SIG-M5 treated with dmso at 0.1 percent for 504 hours (cell line): ENCODE data around the gene FRMPD3.

Experiments
- DNase-seq: peaks from one replicate; lab custom pipeline; 2025; ENCODE audit not compliant: unreplicated experiment; lab: John Stamatoyannopoulos, UW

The FRMPD3 gene

DNA sequence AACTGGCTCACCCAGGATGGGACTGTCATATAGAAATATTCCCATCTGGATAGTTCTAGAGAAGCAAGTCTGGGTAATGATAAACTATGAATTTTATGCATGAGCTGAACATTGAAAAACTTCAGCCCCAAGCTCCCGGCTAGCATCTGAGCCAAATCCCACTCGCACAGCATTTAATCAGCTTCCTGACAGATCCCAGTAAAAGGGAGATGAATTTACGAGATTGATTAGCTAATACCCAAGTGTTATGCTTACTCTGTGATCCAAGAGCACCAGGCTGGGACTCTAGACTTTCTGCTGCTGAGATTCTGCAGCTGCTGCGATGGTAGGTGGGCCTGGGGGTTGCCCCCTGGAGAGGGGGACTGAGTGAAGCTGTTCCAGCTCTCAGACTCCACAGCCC, 28.0 kb downstream of the FRMPD3 start:
- DNase-seq = no peak

DNA sequence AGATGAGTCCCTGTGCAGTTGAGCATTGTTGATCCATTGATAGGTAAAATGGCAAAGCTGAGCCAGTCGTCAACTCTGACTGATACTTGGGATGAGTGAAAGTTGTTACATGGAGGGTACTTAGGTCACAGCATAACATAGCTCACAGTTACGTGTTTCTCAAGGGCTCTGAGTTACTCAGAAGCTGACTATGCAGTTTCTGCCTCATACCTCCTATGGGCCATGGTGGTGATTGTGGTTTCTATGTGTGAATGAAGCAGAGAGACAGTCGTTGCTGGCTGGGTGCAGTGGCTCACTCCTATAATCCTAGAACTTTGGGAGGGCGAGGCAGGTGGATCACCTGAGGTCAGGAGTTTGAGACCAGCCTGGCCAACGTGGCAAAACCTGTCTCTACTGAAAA, 30.8 kb downstream of the FRMPD3 start:
- DNase-seq = no peak

DNA sequence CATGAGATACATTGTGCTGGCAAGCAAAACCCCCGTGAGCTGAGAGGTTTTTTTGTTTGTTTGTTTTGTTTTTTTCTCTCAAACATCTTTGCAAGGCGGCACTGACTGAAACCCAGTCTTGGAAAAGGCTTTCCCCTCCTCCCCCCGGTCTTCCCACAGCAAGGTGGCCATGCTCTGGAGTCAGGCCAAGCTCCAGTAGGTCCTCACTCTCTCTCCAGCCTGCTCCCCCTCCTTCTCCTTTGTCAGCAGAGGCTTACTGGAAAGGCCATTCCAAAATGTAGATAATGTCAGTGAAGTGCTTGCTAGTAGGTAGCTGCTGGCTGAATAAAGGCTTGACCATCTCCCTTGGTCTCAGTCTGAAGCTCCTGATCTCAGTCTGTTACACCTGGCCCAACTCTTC, 32.6 kb downstream of the FRMPD3 start:
- DNase-seq = no peak

DNA sequence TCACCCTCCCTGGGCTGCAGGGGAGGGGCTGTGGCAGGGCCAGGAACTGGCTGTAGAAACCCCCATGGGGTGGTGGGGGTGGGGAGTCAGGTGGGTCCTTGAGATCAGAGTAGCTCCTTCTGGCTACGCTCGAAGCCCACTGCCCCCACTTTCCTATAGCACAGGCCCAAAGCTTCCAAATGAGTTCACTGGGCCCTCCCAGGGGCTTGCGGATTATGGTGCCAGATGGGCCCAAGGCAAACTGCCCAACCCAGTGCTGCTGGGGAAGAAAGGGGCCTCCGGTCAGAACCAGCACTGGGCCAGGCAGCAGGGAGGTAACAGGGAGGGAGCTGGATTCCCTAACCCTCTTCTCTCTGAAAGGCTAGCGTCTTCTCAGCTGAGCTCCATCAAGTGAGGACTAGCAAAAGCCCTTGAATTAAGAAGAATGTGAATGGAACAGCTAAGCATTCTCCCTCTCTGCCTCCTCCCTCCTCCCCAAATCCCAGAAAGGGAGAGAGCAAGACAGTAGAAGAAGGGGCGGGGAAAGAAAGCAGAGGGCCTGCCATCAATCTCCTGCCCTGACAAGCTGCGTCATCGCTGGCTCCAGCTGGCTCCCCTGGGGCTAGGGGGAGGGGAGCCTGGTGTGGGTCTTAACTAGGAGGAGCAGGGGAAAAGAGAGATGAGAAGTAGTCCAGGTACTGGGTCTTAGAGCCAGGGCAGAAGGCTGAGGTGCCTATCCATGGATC, 34.7 kb downstream of the FRMPD3 start:
- DNase-seq = no peak

DNA sequence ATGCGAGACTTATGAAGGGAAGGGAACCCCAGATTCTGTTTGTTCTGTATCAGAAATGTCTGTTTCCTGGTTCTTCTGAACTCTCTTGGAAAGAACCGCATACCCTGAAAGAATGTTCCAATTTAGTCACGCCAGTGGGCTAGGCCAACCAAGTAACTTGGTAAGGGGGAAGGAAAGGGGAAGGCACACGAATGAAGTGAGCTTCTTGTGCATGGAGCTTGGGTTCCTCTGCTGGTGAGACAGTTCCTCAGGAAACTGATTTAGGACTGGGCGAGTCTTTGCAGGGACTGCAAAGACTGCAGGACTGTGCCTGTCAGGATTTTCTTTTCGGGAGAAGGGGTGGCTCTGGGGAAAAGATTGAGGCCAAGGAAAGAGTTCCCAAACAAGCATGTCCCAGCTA, 35.6 kb downstream of the FRMPD3 start:
- DNase-seq = peak; percentile 1

DNA sequence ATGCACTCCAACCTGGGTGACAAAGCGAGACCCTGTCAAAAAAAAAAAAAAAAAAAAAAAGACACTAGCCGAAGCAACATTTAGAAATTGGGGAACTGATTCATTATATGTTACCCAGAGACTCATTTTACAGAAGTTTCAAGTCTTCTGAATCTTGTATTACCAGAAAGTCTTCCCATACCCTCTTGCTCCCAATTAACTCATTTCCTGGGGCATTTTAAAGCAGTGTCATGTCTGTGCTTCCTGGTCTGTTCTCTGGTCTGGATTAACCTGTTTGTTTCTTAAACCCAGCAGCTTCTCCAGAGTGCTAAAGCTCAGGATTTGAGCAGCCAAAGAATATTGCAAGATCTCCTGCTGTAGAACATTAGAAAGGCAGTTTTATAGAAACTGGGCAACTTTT, 43.7 kb downstream of the FRMPD3 start:
- DNase-seq = peak; percentile 3

- no peak for DNase-seq
Measured at GRCh38 chrX:107496786-107497185, 47.3 kb downstream of the FRMPD3 start.
